GM19035 (cell line): ENCODE measurements around the gene KIRREL2.
"Not testable (repeated sequence)": the region's sequence is repeated elsewhere in the genome, so short reads cannot be mapped to it uniquely, and the experiment has no call there.

ENCODE experiments used
- ATAC-seq: cut with Tn5 transposase; IDR thresholded peaks from one replicate; pipeline ENCODE4 v1.9.1; 2021; ENCODE audit not compliant: unreplicated experiment

KIRREL2 gene

DNA sequence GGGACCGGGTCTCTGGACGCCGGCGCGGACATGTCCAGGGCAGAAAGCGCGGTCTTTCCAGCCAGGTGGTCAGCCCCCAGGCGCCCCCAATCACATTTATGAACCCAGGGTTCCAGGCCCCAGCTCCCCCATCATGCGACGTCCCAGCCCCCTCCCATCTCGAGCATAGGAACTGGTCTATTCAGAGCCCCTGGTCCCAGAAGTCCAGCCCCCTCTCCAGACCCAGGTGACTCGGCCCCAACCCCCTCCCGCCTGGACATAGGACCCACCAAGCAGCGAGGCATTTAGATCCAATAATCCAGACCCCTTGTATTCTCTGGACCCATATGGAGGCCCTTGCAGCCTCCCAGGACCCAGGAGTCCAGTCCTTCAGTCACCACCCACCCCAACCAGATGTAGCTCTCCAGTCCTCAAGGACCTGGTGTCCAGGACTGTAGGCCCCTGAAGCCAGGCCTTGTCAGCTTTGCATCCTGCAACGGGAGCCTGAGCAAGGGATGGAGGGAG is 12.2 kb downstream of the KIRREL2 start:
- no peak for ATAC-seq

DNA sequence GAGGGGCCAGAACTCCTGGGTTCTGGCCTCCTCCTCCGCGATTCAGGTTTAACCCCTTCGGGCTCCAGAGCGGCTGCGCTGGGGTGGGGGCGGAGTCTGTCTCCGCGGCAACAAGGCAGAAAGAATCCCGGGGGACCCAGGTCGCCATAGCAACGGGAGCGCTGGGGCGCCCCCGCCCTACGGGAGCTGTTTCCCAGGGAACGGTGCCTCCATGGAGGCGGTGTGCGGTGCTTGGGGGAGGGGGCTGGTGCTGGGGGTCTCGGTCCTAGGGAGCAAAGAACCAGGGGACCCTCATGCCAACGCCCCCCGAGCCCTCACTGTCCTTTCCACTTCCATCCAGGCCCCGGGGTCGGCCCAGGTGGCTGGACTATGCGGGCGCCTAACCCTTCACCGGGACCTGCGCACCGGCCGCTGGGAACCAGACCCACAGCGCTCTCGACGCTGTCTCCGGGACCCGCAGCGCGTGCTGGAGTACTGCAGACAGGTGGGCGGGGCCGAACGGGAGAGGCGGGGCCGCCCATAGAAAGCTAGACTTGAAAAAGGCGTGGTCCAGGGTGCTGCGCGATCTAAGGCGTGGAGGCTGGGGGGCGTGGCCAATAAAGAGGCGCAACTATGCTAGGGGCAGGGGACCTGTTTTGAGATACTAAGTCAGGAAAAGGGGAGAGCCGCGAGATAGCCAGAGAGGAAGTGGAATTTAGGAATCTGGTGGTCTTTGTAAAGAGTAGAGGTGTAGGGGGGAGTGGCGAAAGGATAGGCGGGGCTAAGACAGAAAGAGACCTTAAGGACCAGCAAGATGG is 12.8 kb downstream of the KIRREL2 start:
- peak; percentile 74 for ATAC-seq

DNA sequence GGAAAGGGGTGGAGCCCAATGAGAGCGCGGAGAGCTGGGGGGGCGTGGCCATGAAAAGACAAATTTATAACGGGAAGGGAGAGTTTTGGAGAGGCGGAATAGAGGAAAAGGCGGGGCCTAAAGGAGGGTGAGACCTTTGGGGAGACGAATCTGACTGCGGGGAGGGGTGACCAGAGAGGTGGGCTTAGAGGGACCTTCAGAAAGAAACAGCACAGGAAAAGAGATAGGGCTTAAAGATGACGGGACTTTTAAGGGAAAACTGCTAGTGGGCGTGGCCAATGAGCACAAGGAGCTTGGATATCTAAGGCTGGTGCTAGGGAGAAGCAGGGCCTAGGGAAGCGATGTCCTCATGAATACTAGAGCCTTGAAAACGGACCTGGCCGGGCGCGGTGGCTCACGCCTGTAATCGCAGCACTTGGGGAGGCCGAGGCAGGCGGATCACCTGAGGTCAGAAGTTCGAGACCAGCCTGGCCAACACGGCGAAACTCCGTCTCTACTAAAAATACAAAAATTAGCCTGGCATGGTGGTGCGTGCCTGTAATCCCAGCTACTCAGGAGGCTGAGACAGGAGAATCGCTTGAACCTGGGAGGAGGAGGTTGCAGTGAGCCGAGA is 13.5 kb downstream of the KIRREL2 start:
- ATAC-seq, result not testable (repeated sequence)

DNA sequence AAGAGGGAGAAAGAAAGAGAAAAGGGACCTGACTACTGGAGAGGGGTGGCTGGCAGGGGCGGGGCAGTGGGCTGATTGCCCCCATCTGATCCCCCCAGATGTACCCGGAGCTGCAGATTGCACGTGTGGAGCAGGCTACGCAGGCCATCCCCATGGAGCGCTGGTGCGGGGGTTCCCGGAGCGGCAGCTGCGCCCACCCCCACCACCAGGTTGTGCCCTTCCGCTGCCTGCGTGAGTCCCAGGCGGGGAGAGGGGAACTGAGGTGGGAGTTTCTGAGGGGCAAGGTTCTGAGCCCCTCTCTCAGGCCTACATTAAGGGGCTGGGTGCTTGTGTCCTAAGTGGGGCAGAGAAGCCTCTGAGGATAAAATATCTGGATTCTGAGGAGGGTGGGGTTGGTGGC is 14.1 kb downstream of the KIRREL2 start:
- no peak for ATAC-seq

DNA sequence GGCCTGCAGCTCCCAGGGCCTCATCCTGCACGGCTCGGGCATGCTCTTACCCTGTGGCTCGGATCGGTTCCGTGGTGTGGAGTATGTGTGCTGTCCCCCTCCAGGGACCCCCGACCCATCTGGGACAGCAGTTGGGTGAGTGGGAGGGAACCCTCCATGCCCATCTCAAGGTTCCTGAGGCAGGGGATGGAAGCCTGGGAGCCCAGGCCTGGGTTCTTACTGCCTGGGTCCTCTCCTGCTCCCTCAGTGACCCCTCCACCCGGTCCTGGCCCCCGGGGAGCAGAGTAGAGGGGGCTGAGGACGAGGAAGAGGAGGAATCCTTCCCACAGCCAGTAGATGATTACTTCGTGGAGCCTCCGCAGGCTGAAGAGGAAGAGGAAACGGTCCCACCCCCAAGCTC is 14.9 kb downstream of the KIRREL2 start:
- no peak for ATAC-seq

DNA sequence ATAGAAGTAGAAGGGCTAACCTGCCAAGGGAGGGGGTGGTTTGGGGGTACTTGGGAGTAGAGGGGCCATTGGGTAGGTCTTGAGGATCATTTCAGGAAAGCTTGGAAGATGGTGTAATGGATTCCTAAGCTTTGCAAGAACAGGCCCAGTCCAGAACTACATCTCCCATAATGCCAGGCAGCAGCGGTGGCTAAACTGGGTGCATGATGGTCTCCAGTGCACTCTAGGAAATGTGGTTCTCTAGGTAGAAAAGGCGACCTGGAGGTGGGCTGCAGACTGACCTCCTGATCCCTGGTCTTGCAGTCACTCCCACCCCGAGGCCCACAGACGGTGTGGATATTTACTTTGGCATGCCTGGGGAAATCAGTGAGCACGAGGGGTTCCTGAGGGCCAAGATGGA is 15.5 kb downstream of the KIRREL2 start:
- ATAC-seq, result no peak

DNA sequence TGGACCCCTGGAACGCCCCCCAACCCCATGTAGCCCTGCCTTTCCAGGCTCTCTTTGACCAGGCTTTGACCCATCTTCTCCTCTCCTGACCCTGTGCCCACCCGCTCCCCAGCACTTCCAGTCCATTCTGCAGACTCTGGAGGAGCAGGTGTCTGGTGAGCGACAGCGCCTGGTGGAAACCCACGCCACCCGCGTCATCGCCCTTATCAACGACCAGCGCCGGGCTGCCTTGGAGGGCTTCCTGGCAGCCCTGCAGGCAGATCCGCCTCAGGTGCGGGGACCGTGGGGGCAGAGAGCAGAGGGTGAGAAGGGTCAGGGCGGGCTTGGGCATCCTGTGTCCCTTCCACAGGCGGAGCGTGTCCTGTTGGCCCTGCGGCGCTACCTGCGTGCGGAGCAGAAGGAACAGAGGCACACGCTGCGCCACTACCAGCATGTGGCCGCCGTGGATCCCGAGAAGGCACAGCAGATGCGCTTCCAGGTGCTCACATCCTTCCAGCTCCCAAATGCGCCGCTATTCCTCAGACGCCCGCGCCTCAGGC is 17.8 kb downstream of the KIRREL2 start:
- no peak for ATAC-seq

DNA sequence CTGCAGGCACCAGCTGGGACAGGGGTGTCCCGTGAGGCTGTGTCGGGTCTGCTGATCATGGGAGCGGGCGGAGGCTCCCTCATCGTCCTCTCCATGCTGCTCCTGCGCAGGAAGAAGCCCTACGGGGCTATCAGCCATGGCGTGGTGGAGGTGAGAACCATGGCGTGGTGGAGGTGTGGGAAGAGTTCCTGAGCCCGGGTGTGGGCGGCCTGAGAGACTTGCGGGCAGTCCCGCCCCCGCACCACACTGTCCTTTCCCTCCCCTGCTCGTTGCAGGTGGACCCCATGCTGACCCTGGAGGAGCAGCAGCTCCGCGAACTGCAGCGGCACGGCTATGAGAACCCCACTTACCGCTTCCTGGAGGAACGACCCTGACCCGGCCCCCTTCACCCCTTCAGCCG is 22.4 kb downstream of the KIRREL2 start:
- ATAC-seq, result no peak

DNA sequence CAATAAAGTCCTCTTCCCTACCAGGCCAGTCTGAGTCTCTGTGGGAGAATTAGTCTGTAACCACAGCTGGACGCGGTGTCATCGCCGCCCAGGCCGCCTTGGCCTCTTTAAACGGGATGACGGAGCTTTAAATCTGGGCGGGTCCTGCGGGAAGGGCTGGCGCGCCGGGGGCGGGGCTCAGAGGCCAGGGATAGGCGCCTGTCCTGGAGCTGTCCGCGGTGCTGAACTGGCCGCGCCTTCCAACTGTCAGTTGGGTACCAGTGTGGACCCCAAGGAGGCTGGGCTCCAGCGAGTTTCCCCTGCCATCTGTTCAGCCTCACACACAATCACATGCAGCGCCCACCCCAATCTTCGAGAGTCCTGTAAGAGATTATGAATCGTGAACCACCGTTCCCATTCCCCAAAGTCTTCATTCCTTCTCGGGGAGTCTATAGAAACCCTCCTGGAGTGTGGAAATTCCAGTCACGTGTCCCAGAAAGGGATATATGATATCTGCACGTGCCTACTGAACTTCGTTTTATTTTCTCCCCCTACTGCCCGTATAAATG is 23.1 kb downstream of the KIRREL2 start:
- ATAC-seq, result no peak

DNA sequence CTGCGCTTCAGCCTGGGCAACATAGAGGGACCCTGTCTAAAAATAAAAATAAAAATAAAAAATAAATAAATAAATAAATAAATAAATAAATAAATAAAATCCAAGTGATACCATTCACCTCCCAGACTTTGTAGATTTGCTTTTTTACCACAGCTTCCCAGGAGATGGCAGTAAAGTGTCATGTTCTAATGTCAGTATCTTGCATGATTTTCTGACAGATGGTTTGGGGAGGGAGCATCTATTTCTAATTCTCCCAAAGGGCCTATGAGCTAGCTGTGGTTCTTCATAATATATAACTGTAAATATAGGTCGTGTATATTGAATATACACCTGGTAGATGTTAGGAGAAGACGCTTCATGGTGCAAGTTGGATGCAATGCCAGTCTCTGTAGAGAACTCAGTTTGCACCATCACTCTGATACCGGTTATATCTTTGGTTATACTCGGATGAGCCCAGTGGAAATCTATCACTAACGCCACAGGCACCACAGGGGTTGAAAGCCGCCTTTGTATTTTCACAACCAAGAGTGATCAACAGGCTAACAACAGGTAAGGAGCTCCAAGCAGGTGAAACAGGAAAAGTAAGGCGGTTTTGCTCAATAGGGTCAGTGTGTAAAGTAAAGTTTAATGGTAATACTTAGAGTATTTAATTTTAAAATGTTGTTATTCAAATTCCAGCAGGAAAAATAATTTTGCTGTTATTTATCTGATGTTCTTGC is 25.6 kb downstream of the KIRREL2 start:
- ATAC-seq, result no peak

DNA sequence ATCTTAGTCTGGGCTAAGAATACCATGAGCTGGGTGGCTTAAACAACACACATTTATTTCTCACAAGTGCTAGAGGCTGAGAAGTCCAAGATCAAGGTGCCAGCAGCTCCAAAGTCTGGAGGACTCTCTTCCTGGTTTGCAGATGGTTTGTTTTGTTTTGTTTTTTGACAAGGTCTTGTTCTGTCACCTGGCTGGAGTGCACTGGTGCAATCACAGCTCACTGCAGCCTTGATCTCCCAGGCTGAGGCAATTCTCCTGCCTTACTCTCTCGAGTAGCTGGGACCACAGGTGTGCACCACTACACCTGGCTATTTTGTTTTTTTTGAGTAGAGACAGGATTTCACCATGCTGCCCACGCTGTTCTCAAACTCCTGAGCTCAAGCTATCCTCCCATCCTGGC is 27.2 kb downstream of the KIRREL2 start:
- no peak for ATAC-seq

DNA sequence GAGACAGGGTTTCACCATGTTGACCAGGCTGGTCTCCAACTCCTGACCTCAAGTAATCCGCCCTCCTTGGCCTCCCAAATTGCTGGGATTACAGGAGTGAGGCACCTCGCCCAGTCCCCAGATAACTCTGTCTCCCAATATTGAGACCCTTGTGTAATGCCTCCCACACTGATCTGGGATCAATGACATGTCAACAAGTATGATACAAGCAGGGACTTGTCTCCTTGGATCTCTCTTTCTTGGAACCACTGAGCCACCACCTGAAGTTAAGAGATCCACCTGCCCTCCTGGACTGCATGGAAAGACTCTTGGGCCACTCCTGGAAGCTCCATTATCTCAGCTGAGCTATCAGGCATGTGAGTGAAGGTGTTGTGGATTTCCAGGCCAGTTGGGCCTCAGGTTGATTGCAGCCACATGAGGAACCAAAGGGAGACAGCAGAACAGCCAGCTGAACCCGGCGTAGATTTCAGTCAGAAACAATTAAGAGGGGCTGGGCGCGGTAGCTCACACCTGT is 28.6 kb downstream of the KIRREL2 start:
- no peak for ATAC-seq

DNA sequence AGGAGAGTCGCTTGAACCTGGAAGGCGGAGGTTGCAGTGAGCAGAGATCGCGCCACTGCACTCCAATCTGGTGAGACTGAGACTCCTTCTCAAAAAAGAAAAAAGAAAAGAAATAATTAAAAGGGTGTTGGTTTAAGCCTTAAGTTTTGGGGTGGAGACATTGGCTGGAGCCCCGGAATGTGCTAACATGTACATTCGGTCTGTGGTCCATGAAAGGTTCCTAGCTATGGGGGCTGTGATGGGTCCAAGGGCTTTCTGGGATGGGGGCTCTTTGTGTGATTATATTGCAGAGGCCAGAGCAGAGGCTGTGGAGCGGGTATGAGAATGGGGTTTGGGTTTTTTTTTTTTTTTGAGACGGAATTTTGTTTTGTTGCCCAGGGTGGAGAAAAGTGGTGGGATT is 29.2 kb downstream of the KIRREL2 start:
- ATAC-seq, result no peak

DNA sequence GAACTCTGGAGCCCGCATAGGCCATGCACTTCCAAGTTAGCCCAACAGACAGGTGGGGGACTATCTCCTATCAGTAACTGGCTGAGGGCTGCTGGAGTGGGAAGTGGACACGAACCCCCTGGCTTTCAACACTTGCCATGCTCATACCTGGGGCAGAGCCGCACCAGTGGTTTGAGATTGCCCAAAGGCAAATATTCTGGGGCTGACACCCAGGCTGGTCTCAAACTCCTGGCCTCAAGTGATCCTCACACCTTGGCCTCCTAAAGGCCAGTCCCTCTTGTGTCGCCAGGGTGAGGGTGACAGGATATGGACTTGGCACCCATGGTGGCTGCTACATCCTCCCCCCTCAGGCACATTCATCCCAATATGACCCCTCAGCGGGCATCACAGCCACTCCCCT is 30.5 kb downstream of the KIRREL2 start:
- no peak for ATAC-seq

DNA sequence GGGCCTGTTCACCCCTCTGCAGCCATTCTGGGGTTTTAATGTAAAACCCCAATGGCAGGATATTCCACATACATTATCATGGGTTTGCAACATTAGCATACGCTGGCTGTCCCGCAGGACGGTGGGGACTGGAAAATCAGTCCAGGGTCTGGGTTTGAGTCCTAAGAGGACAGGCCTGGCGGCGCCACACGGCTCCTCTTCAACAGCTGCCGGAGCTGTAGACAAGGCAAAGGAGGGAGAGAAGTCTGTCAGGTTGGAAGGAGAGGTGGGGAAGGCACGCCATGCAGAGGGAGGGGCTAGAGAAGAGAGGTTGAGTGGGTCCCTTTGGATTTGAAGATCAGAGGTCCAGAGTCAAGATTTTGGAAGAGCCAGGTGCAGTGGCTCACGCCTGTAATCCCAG is 31.7 kb downstream of the KIRREL2 start:
- ATAC-seq, result no peak

DNA sequence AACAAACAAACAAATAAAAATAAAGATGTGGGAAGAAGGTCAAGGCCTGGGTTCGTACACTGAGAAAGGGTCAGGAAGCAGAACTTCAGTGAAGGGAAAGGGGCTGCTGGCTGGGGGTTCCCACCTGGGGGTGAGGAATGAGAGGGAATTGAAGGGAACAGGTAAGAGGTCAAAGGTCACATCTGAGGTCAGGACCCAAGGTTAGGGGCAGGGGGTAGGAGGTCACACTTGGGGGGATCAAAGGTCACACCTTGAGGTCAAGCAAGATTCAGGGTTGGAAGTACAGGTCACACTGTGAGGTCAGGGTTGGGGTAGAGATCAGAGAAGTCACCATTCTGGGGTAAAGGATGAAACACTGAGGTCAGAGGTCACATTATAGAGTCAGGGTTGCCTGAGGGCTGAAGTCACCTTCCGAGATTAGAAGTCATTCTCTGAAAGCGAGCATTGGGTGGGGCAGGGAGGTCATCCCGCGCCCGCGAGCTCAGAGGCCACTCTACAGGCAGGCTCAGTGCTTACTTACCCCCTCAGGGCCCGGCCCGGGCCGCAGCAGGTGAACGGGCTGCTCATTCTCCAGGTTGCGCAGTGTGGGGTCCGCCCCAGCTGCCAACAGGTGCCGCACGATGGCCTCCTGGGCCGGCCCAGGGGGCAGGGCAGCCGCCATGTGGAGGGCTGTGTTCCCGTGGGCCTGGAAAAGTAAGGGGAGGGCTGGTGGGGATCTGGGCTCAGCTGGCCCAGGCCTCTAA is 32.8 kb downstream of the KIRREL2 start:
- no peak for ATAC-seq

DNA sequence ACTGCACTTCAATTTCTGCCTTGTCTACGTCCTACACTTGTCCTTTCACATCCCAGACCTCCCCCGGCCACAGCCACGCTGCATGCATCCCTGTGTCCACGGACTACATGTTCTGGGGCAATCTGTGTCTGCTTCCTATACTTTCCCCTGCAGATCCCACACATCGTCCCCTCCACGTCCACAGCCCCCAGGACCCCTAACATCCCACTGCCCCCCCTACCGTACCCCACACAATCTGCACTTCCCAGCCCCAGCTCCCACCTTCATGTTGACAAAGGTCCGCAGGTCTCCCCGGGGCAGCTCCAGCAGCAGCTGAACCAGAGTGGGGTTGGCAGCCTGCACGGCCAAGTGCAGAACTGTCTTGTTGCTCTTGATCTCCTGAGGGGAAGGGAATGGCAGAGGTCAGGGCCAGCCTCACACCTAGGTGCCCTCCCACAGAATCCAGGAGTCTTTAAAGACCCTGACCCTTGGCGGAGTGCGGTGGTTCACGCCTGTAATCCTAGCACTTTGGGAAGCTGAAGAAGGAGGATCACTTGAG is 33.5 kb downstream of the KIRREL2 start:
- ATAC-seq, result no peak

DNA sequence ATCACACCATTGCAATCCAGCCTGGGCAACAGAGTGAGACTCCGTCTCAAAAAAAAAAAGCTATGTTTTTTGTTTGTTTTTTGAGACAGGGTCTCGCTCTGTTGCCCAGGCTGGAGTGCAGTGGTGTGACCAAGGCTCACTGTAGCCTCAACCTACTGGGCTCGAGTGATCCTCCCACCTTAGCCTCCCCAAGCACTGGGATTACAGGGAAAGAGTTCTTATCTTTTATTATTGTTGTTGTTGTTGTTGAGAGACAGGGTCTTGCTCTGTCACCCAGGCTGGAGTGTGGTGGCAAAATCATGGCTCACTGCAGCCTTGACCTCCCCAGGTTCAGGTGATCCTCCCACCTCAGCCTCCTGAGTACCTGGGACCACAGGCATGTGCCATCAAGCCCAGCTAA is 35.1 kb downstream of the KIRREL2 start:
- ATAC-seq, result not testable (repeated sequence)

DNA sequence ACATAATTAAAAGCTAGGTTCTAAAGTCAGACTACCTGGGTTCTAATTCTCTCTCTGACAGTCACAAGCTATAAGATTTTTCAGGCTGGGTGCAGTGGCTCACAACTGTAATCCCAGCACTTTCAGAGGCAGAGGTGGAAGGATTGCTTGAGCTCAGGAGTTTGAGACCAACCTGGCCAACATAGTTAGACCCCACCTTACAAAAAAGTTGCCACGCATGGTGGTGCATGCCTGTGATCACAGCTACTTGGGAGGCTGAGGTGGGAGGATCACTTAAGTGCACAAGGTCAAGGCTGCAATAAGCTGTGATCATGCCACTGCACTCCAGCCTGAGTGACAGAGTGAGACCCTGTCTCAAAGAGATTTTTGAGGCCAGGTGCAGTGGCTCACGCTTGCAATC is 37.6 kb downstream of the KIRREL2 start:
- ATAC-seq, result no peak
